Measurements from ENCODE around the gene ITGAX. TPM values are rescaled to one million over a fixed set of nuclear protein-coding genes. Genes with fewer than 3 reads are reported as not detected.
"Not testable (repeated sequence)": the region's sequence is repeated elsewhere in the genome, so short reads cannot be mapped to it uniquely, and the experiment has no call there.

The ITGAX gene
- 10 to 100 TPM; 22.7 to 25.0 TPM for total RNA-seq

DNA sequence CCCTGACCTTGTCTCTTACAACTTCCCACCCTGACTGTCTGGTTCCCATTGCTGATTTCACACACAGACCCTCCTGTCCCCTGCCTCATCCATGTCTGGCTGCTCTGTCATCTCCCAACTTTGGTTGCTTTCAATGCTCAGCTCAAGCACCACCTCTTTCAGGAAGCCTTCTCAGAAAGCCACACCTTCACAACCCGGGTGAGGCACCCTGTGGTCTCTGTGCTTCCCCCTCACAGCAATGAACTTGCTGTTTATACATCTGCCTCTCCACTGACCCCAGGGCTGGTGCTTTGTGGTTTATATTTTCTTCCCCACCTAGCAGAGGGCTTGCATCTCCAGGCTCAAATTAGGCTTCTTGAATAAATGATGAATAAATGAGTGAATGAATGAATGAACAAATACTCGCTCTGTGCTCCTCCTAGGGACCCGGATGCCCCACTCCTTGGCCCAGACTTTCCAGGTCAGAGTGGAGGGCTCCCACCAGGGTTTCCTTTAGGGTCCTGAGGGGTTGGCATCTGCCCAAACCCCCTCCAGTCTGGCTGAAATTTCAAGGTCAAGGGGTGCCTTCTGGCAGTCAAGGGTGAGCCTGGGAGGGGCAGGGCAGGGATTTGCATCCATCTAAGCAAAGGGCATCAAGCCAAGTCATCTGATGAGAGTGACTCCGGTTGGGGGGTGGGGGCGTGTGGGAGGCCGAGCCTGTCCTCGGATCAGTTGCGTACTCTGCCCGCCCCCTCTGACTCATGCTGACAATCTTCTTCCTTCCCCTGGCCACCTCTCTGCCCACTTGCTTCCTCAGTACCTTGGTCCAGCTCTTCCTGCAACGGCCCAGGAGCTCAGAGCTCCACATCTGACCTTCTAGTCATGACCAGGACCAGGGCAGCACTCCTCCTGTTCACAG, at the start of gene ITGAX:
Gene ITGAX (plus strand): TSS at position 783 of the 898 bp plus-strand sequence. CDS start 79 bp downstream, at position 862.
- peaks cover 80% of the 10 kb centered on the region for H3K4me1 Mint-ChIP-seq (ENCODE audit: low read depth)
- peaks cover 10% of the 10 kb centered on the region for H3K36me3 Mint-ChIP-seq (ENCODE audit: low read depth)
- ChIA-PET POLR2A (interaction anchor here (0.6 to 1.0 kb wide), 5 partner anchors 23 to 174 kb away, joined by 3 to 7 read pairs (median 4); no protein-coding TSS in a partner anchor), CTCF (interaction anchor here (0.6 to 1.7 kb wide), 3 partner anchors 28 to 106 kb away, joined by 3 to 10 read pairs (median 3); partner anchors contain the start of gene ARMC5)
- peak within 1 kb of the TSS; percentile 67 for H3K4me3 Mint-ChIP-seq
- H3K9me3 Mint-ChIP-seq (ENCODE audit: insufficient read depth), result no peaks in the 10 kb centered on the region
- H3K27ac Mint-ChIP-seq, result peak within 1 kb of the TSS; percentile 96
- DNase-seq (peak; percentile 85), ATAC-seq (peak; percentile 90)
- no peaks in the 10 kb centered on the region for H3K27me3 Mint-ChIP-seq (ENCODE audit: low read depth)

GRCh38 chr16:31305219-31305618, 49.8 kb upstream of the ITGAX start:
- Mint-ChIP-seq H3K9me3 (ENCODE audit: insufficient read depth) (no peaks in the 10 kb centered on the region), H3K36me3 (ENCODE audit: low read depth) (peaks cover 2% of the 10 kb centered on the region), H3K27me3 (ENCODE audit: low read depth) (peaks cover 25% of the 10 kb centered on the region), H3K4me3 (no peak overlapping the region), H3K4me1 (ENCODE audit: low read depth) (peaks cover 5% of the 10 kb centered on the region), H3K27ac (no peak overlapping the region)
- ChIA-PET POLR2A (no interaction called here), CTCF (interaction anchor here (1.4 to 1.8 kb wide), 2 partner anchors 13 to 57 kb away, joined by 3 to 4 read pairs; no protein-coding TSS in a partner anchor)
- DNase-seq, result no peak
- no peak for ATAC-seq

- DNase-seq; H3K36me3 Mint-ChIP-seq (ENCODE audit: low read depth); POLR2A ChIA-PET; H3K27ac Mint-ChIP-seq; H3K4me3 Mint-ChIP-seq; CTCF ChIA-PET; ATAC-seq; H3K9me3 Mint-ChIP-seq (ENCODE audit: insufficient read depth); H3K4me1 Mint-ChIP-seq (ENCODE audit: low read depth): not testable (repeated sequence)
- peaks cover 28% of the 10 kb centered on the region for H3K27me3 Mint-ChIP-seq (ENCODE audit: low read depth)
Observed at GRCh38 chr16:31308381-31308780, 46.6 kb upstream of the ITGAX start.

GRCh38 chr16:31322500-31322899, 32.5 kb upstream of the ITGAX start:
- ChIA-PET POLR2A (no interaction called here), CTCF (no interaction called here)
- no peak overlapping the region for H3K27ac Mint-ChIP-seq
- H3K9me3 Mint-ChIP-seq (ENCODE audit: insufficient read depth), result peaks cover 25% of the 10 kb centered on the region
- peaks cover 3% of the 10 kb centered on the region for H3K27me3 Mint-ChIP-seq (ENCODE audit: low read depth)
- ATAC-seq, result no peak
- peaks cover under 1% of the 10 kb centered on the region for H3K4me1 Mint-ChIP-seq (ENCODE audit: low read depth)
- H3K36me3 Mint-ChIP-seq (ENCODE audit: low read depth), result peaks cover 27% of the 10 kb centered on the region
- no peak overlapping the region for H3K4me3 Mint-ChIP-seq
- no peak for DNase-seq

DNA sequence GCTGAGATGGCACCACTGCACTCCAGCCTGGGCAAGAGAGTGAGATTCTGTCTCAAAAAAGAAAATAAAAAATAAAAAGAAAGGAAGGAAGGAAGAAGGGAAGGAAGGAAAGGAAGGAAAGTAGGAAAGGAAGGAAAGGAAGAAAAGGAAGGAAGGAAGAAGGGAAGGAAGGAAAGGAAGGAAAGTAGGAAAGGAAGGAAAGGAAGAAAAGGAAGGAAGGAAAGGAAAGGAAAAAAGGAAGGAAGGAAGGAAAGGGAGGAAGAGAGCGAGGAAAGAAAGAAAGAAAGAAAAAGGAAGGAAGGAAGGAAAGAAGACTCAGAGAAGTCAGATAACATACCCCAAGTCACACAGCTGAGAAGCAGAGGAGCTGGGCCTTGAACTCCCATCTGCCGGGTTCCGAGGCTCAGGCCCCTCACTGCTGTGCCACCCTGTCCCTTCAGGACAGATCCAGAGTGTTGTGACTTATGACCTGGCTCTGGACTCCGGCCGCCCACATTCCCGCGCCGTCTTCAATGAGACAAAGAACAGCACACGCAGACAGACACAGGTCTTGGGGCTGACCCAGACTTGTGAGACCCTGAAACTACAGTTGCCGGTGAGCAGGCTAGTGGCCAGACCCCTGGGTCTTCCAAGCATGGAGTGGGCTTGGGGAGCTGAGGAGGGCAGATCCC, 30.9 kb upstream of the ITGAX start:
- CTCF ChIA-PET, result no interaction called here
- Mint-ChIP-seq H3K4me1 (ENCODE audit: low read depth) (peaks cover 9% of the 10 kb centered on the region), H3K27ac (no peak overlapping the region), H3K4me3 (no peak overlapping the region), H3K27me3 (ENCODE audit: low read depth) (peaks cover 3% of the 10 kb centered on the region), H3K36me3 (ENCODE audit: low read depth) (peaks cover 25% of the 10 kb centered on the region), H3K9me3 (ENCODE audit: insufficient read depth) (peaks cover 12% of the 10 kb centered on the region)
- ATAC-seq (no peak), DNase-seq (no peak)
- POLR2A ChIA-PET, result no interaction called here

- ChIA-PET CTCF (interaction anchor here (0.7 kb wide), 1 partner anchor 58 kb away, joined by 3 read pairs; no protein-coding TSS in a partner anchor), POLR2A (no interaction called here)
- peaks cover 25% of the 10 kb centered on the region for H3K36me3 Mint-ChIP-seq (ENCODE audit: low read depth)
- H3K27me3 Mint-ChIP-seq (ENCODE audit: low read depth), result peaks cover 3% of the 10 kb centered on the region
- no peak overlapping the region for H3K27ac Mint-ChIP-seq
- H3K4me1 Mint-ChIP-seq (ENCODE audit: low read depth), result peaks cover 9% of the 10 kb centered on the region
- no peak overlapping the region for H3K4me3 Mint-ChIP-seq
- DNase-seq (no peak), ATAC-seq (no peak)
- peaks cover 12% of the 10 kb centered on the region for H3K9me3 Mint-ChIP-seq (ENCODE audit: insufficient read depth)
Observed at GRCh38 chr16:31325171-31325570, 29.8 kb upstream of the ITGAX start.

DNA sequence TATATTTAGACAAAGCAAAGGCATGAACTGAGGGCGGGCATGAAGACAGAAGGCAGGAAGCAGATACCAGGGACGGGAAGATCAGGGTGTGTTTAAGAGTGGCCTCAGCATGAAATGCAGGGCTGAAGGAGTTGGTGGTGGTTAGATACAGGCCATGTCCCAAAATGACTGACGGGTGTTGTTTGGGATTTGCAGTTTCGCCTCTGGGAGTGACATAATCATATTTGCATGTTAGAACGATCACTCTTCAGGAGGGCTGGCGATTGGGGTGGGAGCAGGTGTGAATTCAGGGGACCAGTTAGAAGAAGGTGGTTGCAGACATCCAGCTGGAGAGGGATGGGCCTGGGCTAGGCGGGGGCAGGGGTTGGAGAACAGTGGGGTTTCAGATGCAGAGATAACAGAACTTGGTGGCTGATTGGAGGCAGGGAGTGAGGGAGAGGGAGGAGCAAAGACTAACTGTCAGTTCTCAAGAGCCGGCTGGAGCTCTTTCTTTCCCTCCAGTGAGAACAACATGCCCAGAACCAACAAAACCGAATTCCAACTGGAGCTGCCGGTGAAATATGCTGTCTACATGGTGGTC, 27.2 kb upstream of the ITGAX start:
- Mint-ChIP-seq H3K36me3 (ENCODE audit: low read depth) (peaks cover 10% of the 10 kb centered on the region), H3K9me3 (ENCODE audit: insufficient read depth) (peaks cover 3% of the 10 kb centered on the region), H3K27me3 (ENCODE audit: low read depth) (peaks cover 11% of the 10 kb centered on the region), H3K4me1 (ENCODE audit: low read depth) (peaks cover 24% of the 10 kb centered on the region), H3K4me3 (no peak overlapping the region), H3K27ac (no peak overlapping the region)
- CTCF ChIA-PET, result no interaction called here
- POLR2A ChIA-PET, result interaction anchor here (0.6 kb wide), 1 partner anchor 115 kb away, joined by 3 read pairs; the partner anchor contains the start of gene ZNF843
- no peak for ATAC-seq
- DNase-seq, result no peak

DNA sequence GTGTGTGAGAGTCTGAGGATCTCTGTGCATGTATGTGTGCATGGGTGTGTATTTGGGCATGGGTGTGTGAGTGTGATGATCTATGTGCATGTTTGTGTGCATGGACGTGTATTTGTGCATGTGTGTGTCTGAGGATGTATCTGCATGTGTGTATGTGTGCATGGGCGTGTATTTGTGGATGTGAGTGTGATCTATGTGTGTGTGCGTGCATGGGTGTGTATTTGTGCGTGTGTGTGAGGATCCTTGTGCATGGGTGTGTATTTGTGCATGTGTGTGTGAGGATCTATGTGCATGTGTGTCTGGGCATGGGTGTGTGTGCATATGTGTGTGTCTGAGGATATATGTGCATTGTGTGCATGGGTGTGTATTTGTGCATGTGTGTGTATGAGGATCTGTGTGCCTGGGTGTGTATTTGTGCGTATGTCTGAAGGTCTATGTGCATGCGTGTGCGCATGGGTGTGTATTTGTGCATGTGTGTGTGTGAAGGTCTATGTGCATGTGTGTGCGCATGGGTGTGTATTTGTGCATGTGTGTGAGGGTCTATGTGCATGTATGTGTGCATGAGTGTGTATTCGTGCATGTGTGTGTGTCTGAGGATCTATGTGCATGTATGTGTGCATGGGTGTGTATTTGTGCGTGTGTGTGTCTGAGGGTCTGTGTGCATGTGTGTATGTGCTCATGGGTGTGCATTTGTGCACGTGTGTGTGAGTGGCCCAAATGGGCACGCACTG, 26.5 kb upstream of the ITGAX start:
- ATAC-seq, result no peak
- Mint-ChIP-seq H3K36me3 (ENCODE audit: low read depth) (peaks cover 8% of the 10 kb centered on the region), H3K4me3 (no peak overlapping the region), H3K27me3 (ENCODE audit: low read depth) (peaks cover 11% of the 10 kb centered on the region), H3K9me3 (ENCODE audit: insufficient read depth) (no peaks in the 10 kb centered on the region), H3K27ac (no peak overlapping the region), H3K4me1 (ENCODE audit: low read depth) (peaks cover 24% of the 10 kb centered on the region)
- ChIA-PET CTCF (no interaction called here), POLR2A (no interaction called here)
- no peak for DNase-seq

GRCh38 chr16:31329671-31330552, 25.1 kb upstream of the ITGAX start:
- Mint-ChIP-seq H3K9me3 (ENCODE audit: insufficient read depth) (no peaks in the 10 kb centered on the region), H3K4me1 (ENCODE audit: low read depth) (peaks cover 35% of the 10 kb centered on the region), H3K4me3 (no peak overlapping the region), H3K27ac (no peak overlapping the region), H3K27me3 (ENCODE audit: low read depth) (peaks cover 11% of the 10 kb centered on the region), H3K36me3 (ENCODE audit: low read depth) (peaks cover 8% of the 10 kb centered on the region)
- ChIA-PET CTCF (no interaction called here), POLR2A (no interaction called here)
- no peak for DNase-seq
- no peak for ATAC-seq

- POLR2A ChIA-PET, result no interaction called here
- CTCF ChIA-PET, result interaction anchor here (2.0 kb wide), 1 partner anchor 129 kb away, joined by 5 read pairs; no protein-coding TSS in a partner anchor
- no peak for ATAC-seq
Observed at GRCh38 chr16:31330553-31330890, 24.5 kb upstream of the ITGAX start.

More at GRCh38 chr16:31330553-31330890, 24.5 kb upstream of the ITGAX start:
- H3K9me3 Mint-ChIP-seq (ENCODE audit: insufficient read depth), result no peaks in the 10 kb centered on the region
- peak overlapping the region; percentile 60 for H3K27ac Mint-ChIP-seq
- H3K4me3 Mint-ChIP-seq, result peak overlapping the region; percentile 78
- H3K4me1 Mint-ChIP-seq (ENCODE audit: low read depth), result peaks cover 35% of the 10 kb centered on the region
- H3K27me3 Mint-ChIP-seq (ENCODE audit: low read depth), result peaks cover 11% of the 10 kb centered on the region
- no peak for DNase-seq
- peaks cover 3% of the 10 kb centered on the region for H3K36me3 Mint-ChIP-seq (ENCODE audit: low read depth)

All from activated CD8-positive, alpha-beta T cell treated with anti-CD3 and anti-CD28 coated beads, Interleukin-2, amount 10 ng/mL, durations not matched to agents 7 days and 5 days (primary cell).